GF-D8 (cell line): ENCODE data around the gene SNTG2.

ENCODE experiments used
- DNase-seq: peaks from one replicate; lab custom pipeline; 2025; lab: John Stamatoyannopoulos, UW

The SNTG2 gene

GRCh38 chr2:926896-927295 lies 23.8 kb upstream of the SNTG2 start:
- no peak for DNase-seq

- no peak for DNase-seq
Measured at GRCh38 chr2:929011-929735, 21.5 kb upstream of the SNTG2 start.

DNA sequence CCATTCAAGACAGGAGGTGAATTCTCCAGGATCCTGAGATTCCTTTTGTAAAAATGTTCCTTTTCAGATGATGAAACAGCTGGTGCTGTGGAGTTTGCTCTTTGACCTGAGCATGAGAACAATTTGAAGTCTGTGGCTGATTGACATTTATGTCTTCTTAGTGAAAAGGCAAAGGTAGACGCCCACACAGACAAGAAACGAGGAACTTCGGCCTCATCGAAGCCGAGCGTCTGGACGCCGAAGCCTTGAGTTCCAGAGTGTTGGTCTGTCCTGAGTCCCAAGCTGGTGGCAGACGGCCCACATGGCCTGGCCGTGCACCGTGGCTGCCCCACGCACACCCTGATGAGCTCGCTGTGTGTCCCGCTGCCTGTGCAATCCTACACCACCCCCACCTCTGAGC lies 20.7 kb upstream of the SNTG2 start:
- no peak for DNase-seq

DNA sequence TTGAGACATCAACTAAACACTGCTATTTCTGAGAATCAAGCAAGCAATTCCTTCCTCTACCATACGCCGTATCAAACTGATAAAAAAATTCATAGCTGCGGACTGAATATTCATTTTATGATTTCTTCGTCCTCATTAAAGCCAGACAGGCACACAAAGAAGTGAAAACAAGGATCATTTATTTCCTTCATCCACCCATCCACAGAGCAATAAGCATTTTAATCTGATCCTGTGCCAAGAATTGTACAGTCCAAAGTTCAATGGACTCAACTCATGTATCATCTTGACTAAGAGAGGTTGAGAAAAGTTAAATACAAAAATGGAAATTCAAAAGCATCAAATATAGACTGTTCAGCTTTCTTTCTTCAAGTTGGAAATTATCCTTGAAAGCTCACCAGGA lies 19.7 kb upstream of the SNTG2 start:
- no peak for DNase-seq

DNA sequence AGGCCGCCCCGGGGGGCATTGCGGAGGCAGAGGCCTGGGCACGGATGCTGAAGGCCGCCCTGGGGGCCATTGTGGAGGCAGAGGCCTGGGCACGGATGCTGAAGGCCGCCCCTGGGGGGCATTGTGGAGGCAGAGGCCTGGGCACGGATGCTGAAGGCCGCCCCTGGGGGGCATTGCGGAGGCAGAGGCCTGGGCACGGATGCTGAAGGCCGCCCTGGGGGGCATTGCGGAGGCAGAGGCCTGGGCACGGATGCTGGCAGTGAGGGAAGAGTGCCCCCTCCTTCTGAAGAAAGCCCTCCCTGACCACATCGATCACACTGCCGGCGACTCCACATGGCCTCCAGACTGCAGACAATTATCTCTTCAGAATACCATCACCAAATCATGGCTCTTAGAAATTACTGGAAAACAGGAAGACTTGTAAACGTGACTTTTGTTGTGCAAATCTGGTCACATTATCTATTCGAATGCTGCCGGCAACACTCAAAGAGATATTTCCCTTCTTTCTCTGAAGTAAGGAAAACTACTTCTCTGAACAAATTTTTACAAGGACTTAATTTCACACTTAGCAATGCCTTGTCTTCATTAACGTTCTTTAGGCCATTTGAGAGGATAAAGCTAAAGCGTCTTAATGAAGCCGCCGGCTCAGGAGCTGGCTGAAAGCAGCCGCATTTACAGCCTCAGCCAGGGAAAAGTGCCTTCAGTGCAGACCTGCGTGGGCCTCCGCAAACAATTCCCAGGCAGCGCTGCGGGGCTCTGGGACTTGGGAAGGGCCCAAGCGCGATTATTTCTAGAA lies 18.1 kb upstream of the SNTG2 start:
- no peak for DNase-seq

- DNase-seq = no peak
Measured at GRCh38 chr2:933734-934295, 16.8 kb upstream of the SNTG2 start.

DNA sequence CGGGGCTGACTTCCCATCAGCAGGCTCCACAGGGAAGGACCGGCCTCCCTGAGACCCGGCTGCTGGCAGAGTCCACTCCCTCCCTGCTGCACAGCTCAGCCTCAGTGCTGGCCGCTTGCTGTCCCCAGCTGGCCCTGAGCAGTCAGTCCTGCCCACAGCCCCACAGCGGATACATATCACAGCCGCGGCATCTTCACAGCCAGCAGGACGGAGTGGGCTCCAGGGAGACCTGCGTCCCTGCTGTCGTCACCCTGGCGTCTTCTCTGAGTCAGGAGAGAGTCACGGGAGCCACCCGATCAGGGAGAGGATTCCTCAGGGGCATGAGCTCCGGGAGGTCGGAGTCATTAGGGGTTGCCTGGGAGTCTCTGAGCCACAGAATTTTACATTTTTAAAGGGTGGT lies 13.1 kb upstream of the SNTG2 start:
- DNase-seq = no peak

- no peak for DNase-seq
Measured at GRCh38 chr2:938181-939005, 12.3 kb upstream of the SNTG2 start.

- no peak for DNase-seq
Measured at GRCh38 chr2:939936-940601, 10.6 kb upstream of the SNTG2 start.

DNA sequence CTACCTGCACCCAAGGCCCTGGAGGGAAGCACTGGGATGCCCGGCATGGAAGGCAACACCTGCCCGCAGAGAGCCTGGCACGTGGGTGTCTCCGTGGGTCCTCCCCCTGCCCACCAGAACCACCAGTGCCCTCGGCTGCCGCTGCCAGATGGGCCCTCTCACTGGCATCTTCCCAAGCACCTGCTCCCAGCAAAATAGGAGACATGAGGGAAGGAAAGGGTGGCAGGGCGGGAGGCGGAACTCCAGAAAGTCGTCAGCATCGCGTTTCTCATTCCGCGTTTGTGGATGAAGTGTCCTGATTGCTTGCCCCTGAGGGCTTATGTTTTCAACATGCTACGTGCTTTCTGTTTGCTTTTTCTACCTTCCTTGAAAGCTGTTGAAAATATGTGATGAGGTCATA lies 8.8 kb upstream of the SNTG2 start:
- no peak for DNase-seq

DNA sequence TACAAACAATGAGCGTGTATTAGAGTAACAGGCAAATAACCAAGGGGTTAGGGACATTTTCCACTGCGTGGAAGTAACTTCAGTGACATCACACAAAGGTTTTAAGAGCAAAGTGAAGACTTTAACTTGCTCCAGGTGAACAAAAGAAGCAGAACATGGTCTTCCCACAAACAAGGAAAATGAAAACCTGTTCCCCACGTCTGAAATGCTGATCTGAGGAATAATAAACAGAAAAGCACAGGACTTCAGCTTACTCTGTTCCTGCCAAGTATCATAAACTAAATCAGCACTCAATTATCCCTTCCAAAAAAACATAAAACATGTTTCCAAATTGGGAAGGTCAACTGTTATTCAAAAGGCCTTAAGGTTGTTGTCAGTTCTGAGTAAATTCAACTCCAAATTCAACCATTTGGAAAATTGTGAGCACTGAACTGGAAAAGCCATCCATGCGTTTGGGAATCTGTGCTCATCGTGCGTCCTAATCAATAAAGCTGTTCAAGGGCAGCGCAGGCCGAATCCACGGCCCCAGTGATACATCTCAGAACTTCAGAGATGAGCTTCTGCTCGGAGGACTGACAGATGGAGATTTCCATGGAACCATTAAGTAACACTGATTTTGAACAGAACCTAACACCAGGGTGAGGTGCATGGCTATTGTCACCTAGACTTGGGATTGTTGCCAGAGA lies 7.7 kb upstream of the SNTG2 start:
- no peak for DNase-seq

DNA sequence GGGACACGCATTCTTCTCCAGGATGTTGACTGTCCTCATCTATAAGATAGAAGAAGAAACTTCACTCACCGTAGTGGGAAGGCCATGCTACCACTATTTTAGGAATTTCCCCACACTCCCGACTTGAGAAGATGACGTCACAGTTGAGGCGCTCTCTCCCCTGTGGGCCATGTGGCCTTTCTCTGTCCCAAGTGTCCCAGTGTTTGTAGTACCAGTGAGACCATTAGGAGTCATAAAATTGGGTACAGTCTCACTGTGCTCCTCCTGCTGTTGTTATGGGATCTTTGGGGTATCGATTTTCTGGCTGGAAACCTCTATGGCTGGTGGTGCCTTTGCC lies 7.2 kb upstream of the SNTG2 start:
- no peak for DNase-seq

DNA sequence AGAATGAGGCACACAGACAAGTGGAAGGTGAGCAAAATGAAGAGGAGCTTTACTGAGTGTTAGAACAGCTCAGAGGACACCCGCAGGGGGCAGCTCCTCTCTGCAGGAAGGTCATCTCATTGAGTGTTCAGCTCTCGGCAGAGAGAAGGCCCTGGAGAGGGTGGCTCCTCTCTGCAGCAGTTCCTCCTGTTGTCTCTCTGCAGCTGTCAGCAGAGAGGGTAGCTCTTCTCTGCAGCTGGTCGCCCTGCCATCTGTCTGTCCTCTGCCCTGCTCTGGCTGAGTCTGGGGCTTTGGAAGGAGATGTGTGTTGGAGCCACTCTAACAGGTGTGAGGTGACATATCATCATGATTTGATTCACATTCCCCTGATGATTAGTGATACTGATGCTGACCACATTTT lies 6.8 kb upstream of the SNTG2 start:
- no peak for DNase-seq

- no peak for DNase-seq
Measured at GRCh38 chr2:944693-945092, 6.0 kb upstream of the SNTG2 start.

- DNase-seq = no peak
Measured at GRCh38 chr2:945104-945503, 5.5 kb upstream of the SNTG2 start.

- no peak for DNase-seq
Measured at GRCh38 chr2:946073-946948, 4.3 kb upstream of the SNTG2 start.

- no peak for DNase-seq
Measured at GRCh38 chr2:949384-950079, 1.1 kb upstream of the SNTG2 start.

DNA sequence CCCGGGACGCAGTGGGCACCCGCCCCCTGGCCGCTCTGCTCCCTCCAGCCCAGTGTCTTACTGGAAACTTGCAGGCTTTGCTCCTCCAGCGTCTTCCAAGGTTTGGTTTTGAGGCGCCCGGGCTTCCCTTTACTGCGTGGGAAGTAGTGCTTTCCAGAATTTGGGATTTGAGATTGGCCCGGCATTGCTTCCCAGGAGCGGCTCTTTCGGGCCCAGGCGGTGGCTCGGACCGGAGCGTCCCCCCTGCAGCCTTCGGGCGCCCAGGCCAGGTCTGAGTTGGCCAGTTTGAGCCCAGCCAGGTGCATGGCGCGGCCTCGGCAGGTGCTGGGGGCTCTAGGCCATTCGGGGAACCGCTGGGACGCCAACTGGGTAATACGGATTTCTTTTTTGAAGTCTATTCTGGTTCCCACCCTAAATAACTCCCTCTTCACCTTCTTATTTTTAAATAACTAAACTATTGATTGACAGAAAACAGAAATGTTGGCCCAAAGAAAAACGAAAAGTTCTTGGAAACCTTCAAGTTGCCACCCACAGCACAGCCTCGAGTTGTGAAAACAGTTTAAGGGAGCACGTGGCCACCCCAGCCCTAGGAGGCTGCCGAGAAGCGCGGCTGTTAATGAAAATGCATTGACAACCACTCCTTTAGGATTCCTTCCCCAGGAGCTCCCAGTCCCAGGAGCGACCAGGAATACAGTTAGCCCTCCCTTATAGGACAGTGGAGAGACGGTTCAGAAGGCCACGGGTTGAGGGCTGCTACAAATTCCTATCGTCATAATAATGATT lies 766 bp downstream of the SNTG2 start:
- no peak for DNase-seq

DNA sequence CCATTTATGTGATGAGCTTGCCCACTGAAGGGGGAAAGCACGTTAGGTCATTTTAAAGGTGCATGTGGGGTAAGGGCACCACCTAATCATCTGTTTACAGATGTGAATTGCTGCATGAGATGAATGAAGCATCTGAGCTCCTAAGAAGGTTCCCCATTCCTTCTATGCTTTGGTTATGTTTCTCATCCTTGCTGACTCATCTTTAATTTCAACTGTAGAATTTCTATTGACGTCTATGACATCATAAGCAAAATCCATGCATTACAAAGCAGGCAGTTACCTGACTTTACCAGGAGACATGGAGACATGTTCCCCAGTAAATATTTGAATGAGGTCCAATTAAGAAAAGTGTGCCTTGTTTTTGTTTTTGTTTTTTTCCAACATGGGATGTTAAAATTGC lies 2.8 kb downstream of the SNTG2 start:
- no peak for DNase-seq
